HG02798 (cell line): ENCODE measurements around the gene TARS1.

Experiments used
- ATAC-seq: cut with Tn5 transposase; IDR thresholded peaks from one replicate; pipeline ENCODE4 v1.9.1; 2021; ENCODE audit warnings: mild to moderate bottlenecking; ENCODE audit not compliant: unreplicated experiment, poor library complexity

The TARS1 gene

GRCh38 chr5:33438996-33439395 is 1.8 kb upstream of the TARS1 start:
- ATAC-seq: no peak

- no peak for ATAC-seq
Observed at GRCh38 chr5:33439905-33440481, 772 bp upstream of the TARS1 start.

- ATAC-seq: no peak
Observed at GRCh38 chr5:33441241-33442177, 744 bp downstream of the TARS1 start.

- ATAC-seq: no peak
Observed at GRCh38 chr5:33444542-33444941, 3.8 kb downstream of the TARS1 start.

GRCh38 chr5:33445798-33446197 is 5.0 kb downstream of the TARS1 start:
- no peak for ATAC-seq

GRCh38 chr5:33448118-33448517 is 7.4 kb downstream of the TARS1 start:
- ATAC-seq: no peak

GRCh38 chr5:33457126-33457525 is 16.4 kb downstream of the TARS1 start:
- ATAC-seq: no peak

GRCh38 chr5:33457817-33458216 is 17.1 kb downstream of the TARS1 start:
- ATAC-seq: no peak

GRCh38 chr5:33460210-33460609 is 19.4 kb downstream of the TARS1 start:
- ATAC-seq: no peak

GRCh38 chr5:33462456-33462855 is 21.7 kb downstream of the TARS1 start:
- ATAC-seq: no peak

- ATAC-seq: no peak
Observed at GRCh38 chr5:33465120-33465519, 24.4 kb downstream of the TARS1 start.

GRCh38 chr5:33468775-33469435 is 28.1 kb downstream of the TARS1 start:
- no peak for ATAC-seq

- no peak for ATAC-seq
Observed at GRCh38 chr5:33470544-33470943, 29.8 kb downstream of the TARS1 start.

- ATAC-seq: no peak
Observed at GRCh38 chr5:33472805-33473409, 32.1 kb downstream of the TARS1 start.

GRCh38 chr5:33474004-33474403 is 33.2 kb downstream of the TARS1 start:
- no peak for ATAC-seq

GRCh38 chr5:33474931-33475499 is 34.2 kb downstream of the TARS1 start:
- ATAC-seq: no peak

GRCh38 chr5:33475706-33476105 is 34.9 kb downstream of the TARS1 start:
- ATAC-seq: no peak

- no peak for ATAC-seq
Observed at GRCh38 chr5:33476992-33477391, 36.2 kb downstream of the TARS1 start.

GRCh38 chr5:33477816-33478215 is 37.1 kb downstream of the TARS1 start:
- no peak for ATAC-seq

- ATAC-seq: no peak
Observed at GRCh38 chr5:33479311-33479710, 38.5 kb downstream of the TARS1 start.

GRCh38 chr5:33480876-33481275 is 40.1 kb downstream of the TARS1 start:
- no peak for ATAC-seq
